NB4 (cell line): ENCODE results near the gene RER1.

ENCODE experiments used
- CTCF ChIP-seq: IDR thresholded peaks from one replicate; pipeline ENCODE4 v1.5.1; 2012; ENCODE audit warnings: low read depth, low read length
- MAX ChIP-seq: IDR thresholded peaks from 2 replicates; pipeline ENCODE4 v1.6.1; 2011; ENCODE audit warnings: low read depth, low read length
- MYC ChIP-seq: IDR thresholded peaks from 2 replicates; pipeline ENCODE4 v1.6.1; 2011; ENCODE audit warnings: low read depth, low read length
- POLR2A ChIP-seq: IDR thresholded peaks from 2 replicates; pipeline ENCODE4 v1.6.1; 2011; ENCODE audit warnings: mild to moderate bottlenecking; ENCODE audit not compliant: insufficient read length; ENCODE audit errors: extremely low read depth

- TF ChIP-seq CTCF: no peak
- TF ChIP-seq MAX: no peak
- TF ChIP-seq POLR2A: no peak
- TF ChIP-seq MYC: no peak
These were observed 379 bp downstream of the RER1 start for GRCh38 chr1:2391931-2392509.
